ENCODE measurements around the gene FXYD4.
A peak's percentile ranks its signal among the peaks of the same experiment; 100 is the strongest.

FXYD4 gene

GRCh38 chr10:43396061-43396927, 24.9 kb downstream of the FXYD4 start:
- DNase-seq (ENCODE audit: low spot score), result peak; percentile 82

- DNase-seq (ENCODE audit: low spot score), result peak; percentile 96
These were observed 25.6 kb downstream of the FXYD4 start for GRCh38 chr10:43396928-43397624.

GRCh38 chr10:43398939-43399319, 27.5 kb downstream of the FXYD4 start:
- DNase-seq (ENCODE audit: low spot score), result no peak

GRCh38 chr10:43399320-43400310, 28.2 kb downstream of the FXYD4 start:
- peak; percentile 17 for DNase-seq (ENCODE audit: low spot score)

- DNase-seq (ENCODE audit: low spot score), result no peak
These were observed 30.2 kb downstream of the FXYD4 start for GRCh38 chr10:43401627-43402026.

- DNase-seq (ENCODE audit: low spot score), result no peak
These were observed 30.7 kb downstream of the FXYD4 start for GRCh38 chr10:43402176-43402575.

- DNase-seq (ENCODE audit: low spot score), result no peak
These were observed 31.5 kb downstream of the FXYD4 start for GRCh38 chr10:43402880-43403452.

- peak; percentile 52 for DNase-seq (ENCODE audit: low spot score)
These were observed 32.7 kb downstream of the FXYD4 start for GRCh38 chr10:43403911-43404703.

GRCh38 chr10:43404704-43405084, 33.3 kb downstream of the FXYD4 start:
- DNase-seq (ENCODE audit: low spot score), result no peak

- DNase-seq (ENCODE audit: low spot score), result peak; percentile 64
These were observed 35.7 kb downstream of the FXYD4 start for GRCh38 chr10:43407148-43407575.

- DNase-seq (ENCODE audit: low spot score), result peak; percentile 93
These were observed 36.3 kb downstream of the FXYD4 start for GRCh38 chr10:43407576-43408330.

- no peak for DNase-seq (ENCODE audit: low spot score)
These were observed 36.9 kb downstream of the FXYD4 start for GRCh38 chr10:43408331-43408709.

GRCh38 chr10:43408710-43409384, 37.4 kb downstream of the FXYD4 start, which contains the start of gene HNRNPF:
Gene HNRNPF, minus strand, starts transcription at chr10:43409186. Its CDS starts 21,302 bp downstream, at chr10:43387884.
- DNase-seq (ENCODE audit: low spot score), result peak; percentile 97

- DNase-seq (ENCODE audit: low spot score), result peak; percentile 31
These were observed 38.1 kb downstream of the FXYD4 start for GRCh38 chr10:43409385-43410109.

GRCh38 chr10:43410345-43410744, 38.9 kb downstream of the FXYD4 start:
- DNase-seq (ENCODE audit: low spot score), result no peak

- DNase-seq (ENCODE audit: low spot score), result no peak
These were observed 40.1 kb downstream of the FXYD4 start for GRCh38 chr10:43411536-43411935.

- no peak for DNase-seq (ENCODE audit: low spot score)
These were observed 44.1 kb downstream of the FXYD4 start for GRCh38 chr10:43415544-43415943.

- no peak for DNase-seq (ENCODE audit: low spot score)
These were observed 46.7 kb downstream of the FXYD4 start for GRCh38 chr10:43417950-43418768.

Measured in kidney tubule cell (primary cell).